KMS-11 (cell line): ENCODE results near the gene SART3.

Source experiments
- H2AFZ ChIP-seq: fragments of 200-600 bp; sonication (generic); 2 replicates; pipeline ENCODE4 v1.6.1; 2016; ENCODE audit warnings: antibody characterized with exemption, mixed run types, low read depth
- H3K27ac ChIP-seq: fragments of 200-600 bp; sonication (generic); 2 replicates; pipeline ENCODE4 v1.6.1; 2016; ENCODE audit warnings: mild to moderate bottlenecking, mixed run types
- H3K27me3 ChIP-seq: fragments of 200-600 bp; sonication (generic); 2 replicates; pipeline ENCODE4 v1.6.1; 2017; ENCODE audit warnings: mild to moderate bottlenecking, low read depth, mixed run types, moderate library complexity; ENCODE audit not compliant: insufficient read depth
- H3K36me3 ChIP-seq: fragments of 200-600 bp; sonication (generic); 2 replicates; pipeline ENCODE4 v1.6.1; 2017; ENCODE audit warnings: mild to moderate bottlenecking, mixed run types; ENCODE audit not compliant: insufficient read depth
- H3K4me1 ChIP-seq: fragments of 200-600 bp; sonication (generic); 2 replicates; pipeline ENCODE4 v1.6.1; 2016; ENCODE audit warnings: mild to moderate bottlenecking, low read depth, mixed run types; ENCODE audit not compliant: poor library complexity, severe bottlenecking
- H3K4me2 ChIP-seq: fragments of 200-600 bp; sonication (generic); 2 replicates; pipeline ENCODE4 v1.7.0; 2016; ENCODE audit warnings: mild to moderate bottlenecking, mixed run types
- H3K4me3 ChIP-seq: fragments of 200-600 bp; sonication (generic); IDR thresholded peaks from 2 replicates; pipeline ENCODE4 v1.6.1; 2017; ENCODE audit warnings: low read depth, low read length, mixed read lengths; ENCODE audit not compliant: insufficient read depth
- H3K79me2 ChIP-seq: fragments of 200-600 bp; sonication (generic); 2 replicates; pipeline ENCODE4 v1.6.1; 2016; ENCODE audit warnings: low read depth, mixed run types; ENCODE audit not compliant: insufficient read depth
- H3K9ac ChIP-seq: fragments of 200-600 bp; sonication (generic); 2 replicates; pipeline ENCODE4 v1.6.1; 2016; ENCODE audit warnings: mild to moderate bottlenecking, mixed run types
- H4K20me1 ChIP-seq: fragments of 200-600 bp; sonication (generic); 2 replicates; pipeline ENCODE4 v1.6.1; 2016; ENCODE audit warnings: mild to moderate bottlenecking, mixed run types; ENCODE audit not compliant: insufficient read depth
- TF ChIP-seq, protein P1 (sequence below): fragments of 200-600 bp; sonication (generic); conservative IDR thresholded peaks from 2 replicates; pipeline ENCODE4 v1.6.1; 2017; ENCODE audit warnings: low read depth, mild to moderate bottlenecking, antibody characterized with exemption, low read length, moderate library complexity, mixed read lengths

Gene SART3

GRCh38 chr12:108510836-108511235, 50.1 kb downstream of the SART3 start:
- peaks cover 5% of the 10 kb centered on the region for H3K4me1 ChIP-seq
- H2AFZ ChIP-seq = no peak overlapping the region
- no peak overlapping the region for H3K4me2 ChIP-seq

GRCh38 chr12:108509806-108510205, 51.2 kb downstream of the SART3 start:
- Histone ChIP-seq H3K79me2 (no peaks in the 10 kb centered on the region), H3K36me3 (no peaks in the 10 kb centered on the region), H3K4me1 (peaks cover 5% of the 10 kb centered on the region), H3K27me3 (no peaks in the 10 kb centered on the region), H3K9ac (no peak overlapping the region), H3K4me3 (no peak overlapping the region), H4K20me1 (no peaks in the 10 kb centered on the region), H3K27ac (no peak overlapping the region), H2AFZ (no peak overlapping the region), H3K4me2 (no peak overlapping the region)
- TF ChIP-seq, protein P1, sequence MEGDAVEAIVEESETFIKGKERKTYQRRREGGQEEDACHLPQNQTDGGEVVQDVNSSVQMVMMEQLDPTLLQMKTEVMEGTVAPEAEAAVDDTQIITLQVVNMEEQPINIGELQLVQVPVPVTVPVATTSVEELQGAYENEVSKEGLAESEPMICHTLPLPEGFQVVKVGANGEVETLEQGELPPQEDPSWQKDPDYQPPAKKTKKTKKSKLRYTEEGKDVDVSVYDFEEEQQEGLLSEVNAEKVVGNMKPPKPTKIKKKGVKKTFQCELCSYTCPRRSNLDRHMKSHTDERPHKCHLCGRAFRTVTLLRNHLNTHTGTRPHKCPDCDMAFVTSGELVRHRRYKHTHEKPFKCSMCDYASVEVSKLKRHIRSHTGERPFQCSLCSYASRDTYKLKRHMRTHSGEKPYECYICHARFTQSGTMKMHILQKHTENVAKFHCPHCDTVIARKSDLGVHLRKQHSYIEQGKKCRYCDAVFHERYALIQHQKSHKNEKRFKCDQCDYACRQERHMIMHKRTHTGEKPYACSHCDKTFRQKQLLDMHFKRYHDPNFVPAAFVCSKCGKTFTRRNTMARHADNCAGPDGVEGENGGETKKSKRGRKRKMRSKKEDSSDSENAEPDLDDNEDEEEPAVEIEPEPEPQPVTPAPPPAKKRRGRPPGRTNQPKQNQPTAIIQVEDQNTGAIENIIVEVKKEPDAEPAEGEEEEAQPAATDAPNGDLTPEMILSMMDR = no peak

More at GRCh38 chr12:108510836-108511235, 50.1 kb downstream of the SART3 start:
- Histone ChIP-seq H3K4me3 (no peak overlapping the region), H3K27me3 (no peaks in the 10 kb centered on the region), H3K79me2 (no peaks in the 10 kb centered on the region), H3K36me3 (no peaks in the 10 kb centered on the region), H4K20me1 (no peaks in the 10 kb centered on the region), H3K9ac (no peak overlapping the region), H3K27ac (no peak overlapping the region)
- TF ChIP-seq, protein P1 = no peak

- no peak overlapping the region for H3K9ac ChIP-seq
- H3K4me2 ChIP-seq = no peak overlapping the region
- no peaks in the 10 kb centered on the region for H3K79me2 ChIP-seq
- H3K36me3 ChIP-seq = no peaks in the 10 kb centered on the region
- H2AFZ ChIP-seq = no peak overlapping the region
- no peaks in the 10 kb centered on the region for H3K27me3 ChIP-seq
- no peaks in the 10 kb centered on the region for H4K20me1 ChIP-seq
- H3K27ac ChIP-seq = no peak overlapping the region
- H3K4me1 ChIP-seq = peaks cover 5% of the 10 kb centered on the region
- no peak overlapping the region for H3K4me3 ChIP-seq
- TF ChIP-seq, protein P1 = no peak
Observed at GRCh38 chr12:108507971-108508642, 52.9 kb downstream of the SART3 start.

DNA sequence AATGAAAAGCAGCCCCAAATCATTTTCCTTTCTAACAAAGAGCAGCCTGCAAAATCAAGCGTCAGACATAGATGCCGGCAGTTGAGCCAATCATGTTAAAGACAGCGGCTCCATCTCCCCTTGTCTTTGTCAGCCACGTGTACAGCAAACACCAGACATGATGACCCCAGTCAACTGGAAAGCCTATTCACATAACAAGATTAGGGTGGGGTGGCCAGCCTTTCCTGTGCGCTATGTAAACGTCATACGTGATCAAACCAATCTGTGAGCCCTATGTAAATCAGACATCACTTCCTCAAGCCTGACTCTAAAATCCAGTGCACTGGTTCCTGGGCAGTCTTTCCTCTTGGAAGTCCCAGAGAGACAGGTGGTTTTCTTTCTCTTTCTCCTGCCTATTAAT, 55.8 kb downstream of the SART3 start:
- Histone ChIP-seq H3K27me3 (no peaks in the 10 kb centered on the region), H3K36me3 (no peaks in the 10 kb centered on the region), H2AFZ (no peak overlapping the region), H3K79me2 (no peaks in the 10 kb centered on the region), H3K4me2 (no peak overlapping the region), H3K27ac (no peak overlapping the region), H3K4me3 (no peak overlapping the region), H3K9ac (no peak overlapping the region), H3K4me1 (no peaks in the 10 kb centered on the region), H4K20me1 (no peaks in the 10 kb centered on the region)
- TF ChIP-seq, protein P1 = no peak
